WTC11 (cell line): Measurements from ENCODE around the gene GPATCH2. TPM values are rescaled to one million over a fixed set of nuclear protein-coding genes. Genes with fewer than 3 reads are reported as not detected.

Experiments
- ATAC-seq: fragments of 200-7000 bp; cut with Tn5 transposase; 2 replicates; pipeline ENCODE4 v1.10.0; 2021; ENCODE audit warnings: mild to moderate bottlenecking, moderate library complexity
- CTCF ChIA-PET: fragments of 300-600 bp; sonication (Branson Sonifier 250); formaldehyde crosslinking; loops from one replicate; lab custom pipeline; 2021; ENCODE audit warnings: antibody characterized with exemption; lab: Charles Lee
- POLR2A ChIA-PET: fragments of 350-600 bp; sonication (Branson Sonifier 250); formaldehyde crosslinking; loops from one replicate; lab custom pipeline; 2021; ENCODE audit warnings: antibody characterized with exemption; lab: Charles Lee
- DNase-seq: peaks from one replicate; pipeline ENCODE4 v3.0.0; 2021; ENCODE audit warnings: low spot score
- H3K27ac Mint-ChIP-seq: 2 replicates; pipeline ENCODE4 v1.8.0; 2021; ENCODE audit warnings: mixed read lengths
- H3K27me3 Mint-ChIP-seq: 2 replicates; pipeline ENCODE4 v1.8.0; 2021; ENCODE audit warnings: low read depth, mild to moderate bottlenecking, moderate library complexity, mixed read lengths
- H3K36me3 Mint-ChIP-seq: 2 replicates; pipeline ENCODE4 v1.8.0; 2021; ENCODE audit warnings: mixed read lengths
- H3K4me1 Mint-ChIP-seq: 2 replicates; pipeline ENCODE4 v1.8.0; 2022; ENCODE audit warnings: mixed read lengths
- H3K4me3 Mint-ChIP-seq: 2 replicates; pipeline ENCODE4 v1.8.0; 2021; ENCODE audit warnings: mild to moderate bottlenecking, moderate library complexity, mixed read lengths
- H3K9me3 Mint-ChIP-seq: 2 replicates; pipeline ENCODE4 v1.8.0; 2021; ENCODE audit warnings: mixed read lengths
- EMX1 ChIP-seq: fragments of 250-450 bp; sonication (Bioruptor Pico); IDR thresholded peaks from 2 replicates; pipeline ENCODE4 v1.8.0; 2021; ENCODE audit warnings: mild to moderate bottlenecking
- ETV6 ChIP-seq: sonication (generic); formaldehyde crosslinking; IDR thresholded peaks from 2 replicates; pipeline ENCODE4 v1.8.1; 2022; ENCODE audit warnings: mild to moderate bottlenecking, missing genetic modification reagents
- FOXP1 ChIP-seq: sonication (generic); formaldehyde crosslinking; IDR thresholded peaks from 2 replicates; pipeline ENCODE4 v1.8.0; 2022; ENCODE audit warnings: missing genetic modification reagents, mild to moderate bottlenecking, moderate library complexity, borderline replicate concordance
- GTF2I ChIP-seq: fragments of 250-450 bp; sonication (Bioruptor Pico); conservative IDR thresholded peaks from 2 replicates; pipeline ENCODE4 v1.4.0; 2021; ENCODE audit warnings: mild to moderate bottlenecking
- JAZF1 ChIP-seq: fragments of 250-450 bp; sonication (Bioruptor Pico); IDR thresholded peaks from 2 replicates; pipeline ENCODE4 v1.9.0; 2021; ENCODE audit warnings: moderate library complexity, mild to moderate bottlenecking, inconsistent platforms
- MYBL2 ChIP-seq: sonication (generic); formaldehyde crosslinking; IDR thresholded peaks from 2 replicates; pipeline ENCODE4 v1.8.1; 2023; ENCODE audit warnings: mild to moderate bottlenecking, moderate library complexity, missing genetic modification reagents
- NFATC4 ChIP-seq: fragments of 250-450 bp; sonication (Bioruptor Pico); IDR thresholded peaks from 2 replicates; pipeline ENCODE4 v1.9.0; 2021; ENCODE audit warnings: mild to moderate bottlenecking
- NFYB ChIP-seq: sonication (generic); formaldehyde crosslinking; conservative IDR thresholded peaks from 2 replicates; pipeline ENCODE4 v1.8.0; 2022; ENCODE audit warnings: low read depth, missing genetic modification reagents
- RELA ChIP-seq: sonication (generic); formaldehyde crosslinking; IDR thresholded peaks from 2 replicates; pipeline ENCODE4 v1.8.1; 2022; ENCODE audit warnings: missing genetic modification reagents, mild to moderate bottlenecking, borderline replicate concordance
- SMAD3 ChIP-seq: sonication (generic); formaldehyde crosslinking; IDR thresholded peaks from 2 replicates; pipeline ENCODE4 v1.8.0; 2022; ENCODE audit warnings: missing genetic modification reagents, mild to moderate bottlenecking, borderline replicate concordance
- SOX15 ChIP-seq: fragments of 250-450 bp; sonication (Bioruptor Pico); IDR thresholded peaks from 2 replicates; pipeline ENCODE4 v1.9.0; 2021; ENCODE audit warnings: mild to moderate bottlenecking
- TCF7 ChIP-seq: sonication (generic); formaldehyde crosslinking; IDR thresholded peaks from 2 replicates; pipeline ENCODE4 v1.8.0; 2022; ENCODE audit warnings: mild to moderate bottlenecking, low read depth, missing genetic modification reagents, moderate library complexity
- TEAD4 ChIP-seq: sonication (generic); formaldehyde crosslinking; IDR thresholded peaks from 2 replicates; pipeline ENCODE4 v1.8.0; 2022; ENCODE audit warnings: mild to moderate bottlenecking, missing genetic modification reagents
- ZNF219 ChIP-seq: sonication (generic); formaldehyde crosslinking; IDR thresholded peaks from 2 replicates; pipeline ENCODE4 v1.8.0; 2023; ENCODE audit warnings: missing genetic modification reagents, mild to moderate bottlenecking, borderline replicate concordance
- ZNF232 ChIP-seq: sonication (generic); formaldehyde crosslinking; IDR thresholded peaks from 2 replicates; pipeline ENCODE4 v1.8.0; 2022; ENCODE audit warnings: mild to moderate bottlenecking, missing genetic modification reagents
- ZNF416 ChIP-seq: fragments of 250-450 bp; sonication (Bioruptor Pico); IDR thresholded peaks from 2 replicates; pipeline ENCODE4 v1.9.0; 2021; ENCODE audit warnings: mild to moderate bottlenecking, inconsistent platforms
- total RNA-seq: library from RNA; stranded (reverse); gene quantifications from 3 replicates; pipeline ENCODE4 v1.2.3, GENCODE V29; 2021
- TF ChIP-seq, protein P1 (sequence below): sonication (generic); formaldehyde crosslinking; IDR thresholded peaks from 2 replicates; pipeline ENCODE4 v1.8.1; 2023; ENCODE audit warnings: mild to moderate bottlenecking, missing genetic modification reagents, moderate library complexity
- TF ChIP-seq, protein P2 (sequence below): sonication (generic); formaldehyde crosslinking; IDR thresholded peaks from 2 replicates; pipeline ENCODE4 v1.8.1; 2023; ENCODE audit warnings: mild to moderate bottlenecking, missing genetic modification reagents
- TF ChIP-seq, protein P3 (sequence below): fragments of 250-450 bp; sonication (Bioruptor Pico); conservative IDR thresholded peaks from 2 replicates; pipeline ENCODE4 v1.9.0; 2021; ENCODE audit warnings: mild to moderate bottlenecking
- TF ChIP-seq, protein P4 (sequence below): fragments of 250-450 bp; sonication (Bioruptor Pico); IDR thresholded peaks from 2 replicates; pipeline ENCODE4 v2.1.2; 2022; ENCODE audit warnings: mild to moderate bottlenecking, moderate library complexity
- TF ChIP-seq, protein P5 (sequence below): sonication (generic); formaldehyde crosslinking; IDR thresholded peaks from 2 replicates; pipeline ENCODE4 v1.8.1; 2022; ENCODE audit warnings: mild to moderate bottlenecking, moderate library complexity, missing genetic modification reagents
- TF ChIP-seq, protein P6 (sequence below): sonication (generic); formaldehyde crosslinking; IDR thresholded peaks from 2 replicates; pipeline ENCODE4 v1.8.1; 2023; ENCODE audit warnings: mild to moderate bottlenecking, missing genetic modification reagents, borderline replicate concordance
- TF ChIP-seq, protein P7 (sequence below): sonication (generic); formaldehyde crosslinking; conservative IDR thresholded peaks from 2 replicates; pipeline ENCODE4 v1.8.1; 2022; ENCODE audit warnings: mild to moderate bottlenecking, missing genetic modification reagents

Gene GPATCH2
- total RNA-seq, 1 experiment from 2014 or later = 11.5 TPM

DNA sequence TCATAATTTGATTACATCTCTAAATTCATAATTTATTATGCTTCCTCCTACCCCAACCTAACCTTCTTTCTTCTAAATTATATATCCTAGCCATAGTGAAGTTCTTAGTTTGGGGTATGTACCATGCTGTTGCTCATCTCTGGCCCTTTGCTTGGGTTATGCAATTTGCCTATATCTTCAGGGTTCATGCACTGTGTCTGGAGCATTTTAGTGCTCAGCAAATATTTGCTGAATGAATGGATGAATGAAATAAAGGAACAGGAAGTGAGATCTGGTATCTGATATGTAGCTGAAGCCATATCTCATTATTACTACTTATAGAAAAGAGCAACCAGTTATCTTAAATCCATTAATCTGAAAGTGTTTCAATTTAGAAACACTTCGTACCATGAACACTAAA is 137.6 kb downstream of the GPATCH2 start:
- H3K9me3 Mint-ChIP-seq = no peaks in the 10 kb centered on the region
- H3K36me3 Mint-ChIP-seq = no peaks in the 10 kb centered on the region
- ChIA-PET CTCF (no interaction called here), POLR2A (no interaction called here)
- ATAC-seq = no peak
- no peak for DNase-seq
- no peak for TF ChIP-seq JAZF1 (CRISPR knock-in tag)
- TF ChIP-seq, protein P1, sequence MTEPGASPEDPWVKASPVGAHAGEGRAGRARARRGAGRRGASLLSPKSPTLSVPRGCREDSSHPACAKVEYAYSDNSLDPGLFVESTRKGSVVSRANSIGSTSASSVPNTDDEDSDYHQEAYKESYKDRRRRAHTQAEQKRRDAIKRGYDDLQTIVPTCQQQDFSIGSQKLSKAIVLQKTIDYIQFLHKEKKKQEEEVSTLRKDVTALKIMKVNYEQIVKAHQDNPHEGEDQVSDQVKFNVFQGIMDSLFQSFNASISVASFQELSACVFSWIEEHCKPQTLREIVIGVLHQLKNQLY (CRISPR knock-in tag) = no peak
- TF ChIP-seq, protein P2, sequence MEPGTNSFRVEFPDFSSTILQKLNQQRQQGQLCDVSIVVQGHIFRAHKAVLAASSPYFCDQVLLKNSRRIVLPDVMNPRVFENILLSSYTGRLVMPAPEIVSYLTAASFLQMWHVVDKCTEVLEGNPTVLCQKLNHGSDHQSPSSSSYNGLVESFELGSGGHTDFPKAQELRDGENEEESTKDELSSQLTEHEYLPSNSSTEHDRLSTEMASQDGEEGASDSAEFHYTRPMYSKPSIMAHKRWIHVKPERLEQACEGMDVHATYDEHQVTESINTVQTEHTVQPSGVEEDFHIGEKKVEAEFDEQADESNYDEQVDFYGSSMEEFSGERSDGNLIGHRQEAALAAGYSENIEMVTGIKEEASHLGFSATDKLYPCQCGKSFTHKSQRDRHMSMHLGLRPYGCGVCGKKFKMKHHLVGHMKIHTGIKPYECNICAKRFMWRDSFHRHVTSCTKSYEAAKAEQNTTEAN (CRISPR knock-in tag) = no peak
- no peak for TF ChIP-seq MYBL2 (CRISPR knock-in tag)
- TF ChIP-seq, protein P3, sequence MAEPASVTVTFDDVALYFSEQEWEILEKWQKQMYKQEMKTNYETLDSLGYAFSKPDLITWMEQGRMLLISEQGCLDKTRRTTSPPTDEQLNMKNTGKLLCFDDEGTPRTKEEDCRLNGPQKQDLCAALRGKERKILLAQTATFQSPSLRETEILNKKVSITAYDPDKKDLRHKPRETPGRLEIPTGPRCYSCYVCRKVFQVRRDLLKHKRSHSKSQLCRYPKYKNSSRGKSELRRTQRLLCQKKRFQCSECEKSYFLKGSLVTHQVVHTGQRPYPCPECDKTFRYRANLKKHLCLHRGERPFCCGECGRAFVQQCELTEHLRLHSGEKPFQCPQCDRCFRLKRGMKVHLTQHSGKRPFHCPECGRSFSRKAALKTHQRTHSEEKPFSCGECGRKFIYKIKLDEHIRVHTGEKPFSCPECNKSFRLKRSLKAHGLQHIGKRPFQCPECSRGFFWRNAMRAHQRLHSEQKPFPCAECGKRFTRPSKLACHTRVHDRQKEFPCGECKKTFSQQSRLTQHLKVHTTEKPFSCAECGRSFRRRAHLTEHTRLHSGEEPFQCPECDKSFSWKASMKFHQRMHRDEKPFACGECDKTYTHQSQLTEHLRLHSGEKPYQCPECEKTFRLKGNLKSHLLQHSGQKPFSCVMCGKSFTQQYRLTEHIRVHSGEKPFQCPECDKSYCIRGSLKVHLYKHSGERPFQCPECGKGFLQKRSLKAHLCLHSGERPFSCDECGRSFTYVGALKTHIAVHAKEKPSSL (CRISPR knock-in tag) = no peak
- no peak for TF ChIP-seq RELA
- no peaks in the 10 kb centered on the region for H3K27me3 Mint-ChIP-seq
- peaks cover 6% of the 10 kb centered on the region for H3K4me1 Mint-ChIP-seq
- no peak overlapping the region for H3K4me3 Mint-ChIP-seq
- H3K27ac Mint-ChIP-seq = no peak overlapping the region

DNA sequence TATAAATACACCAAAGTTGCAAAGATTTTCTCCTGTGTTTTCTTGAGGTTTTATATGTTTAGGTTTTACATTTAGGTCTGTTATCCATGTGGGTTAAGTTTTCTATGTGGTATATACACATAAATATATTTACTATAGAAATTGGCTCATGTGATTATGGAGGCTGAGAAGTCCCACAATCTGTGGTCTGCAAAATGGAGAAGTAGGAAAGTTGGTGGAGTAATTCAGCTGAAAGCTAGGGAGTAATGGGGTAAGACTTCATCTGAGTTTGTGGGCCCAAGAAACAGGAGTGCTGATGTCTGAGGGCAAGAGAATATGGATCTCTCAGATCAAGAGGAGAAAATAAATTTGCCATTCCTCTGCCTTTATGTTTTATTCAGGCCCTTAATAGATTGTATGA is 146.0 kb downstream of the GPATCH2 start:
- TF ChIP-seq GTF2I (CRISPR knock-in tag) = no peak
- TF ChIP-seq, protein P4, sequence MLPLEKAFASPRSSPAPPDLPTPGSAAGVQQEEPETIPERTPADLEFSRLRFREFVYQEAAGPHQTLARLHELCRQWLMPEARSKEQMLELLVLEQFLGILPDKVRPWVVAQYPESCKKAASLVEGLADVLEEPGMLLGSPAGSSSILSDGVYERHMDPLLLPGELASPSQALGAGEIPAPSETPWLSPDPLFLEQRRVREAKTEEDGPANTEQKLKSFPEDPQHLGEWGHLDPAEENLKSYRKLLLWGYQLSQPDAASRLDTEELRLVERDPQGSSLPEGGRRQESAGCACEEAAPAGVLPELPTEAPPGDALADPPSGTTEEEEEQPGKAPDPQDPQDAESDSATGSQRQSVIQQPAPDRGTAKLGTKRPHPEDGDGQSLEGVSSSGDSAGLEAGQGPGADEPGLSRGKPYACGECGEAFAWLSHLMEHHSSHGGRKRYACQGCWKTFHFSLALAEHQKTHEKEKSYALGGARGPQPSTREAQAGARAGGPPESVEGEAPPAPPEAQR = no peak
- TF ChIP-seq ZNF416 = no peak
- no peak for TF ChIP-seq TEAD4 (CRISPR knock-in tag)
- TF ChIP-seq FOXP1 (CRISPR knock-in tag) = no peak
- TF ChIP-seq NFATC4 = no peak
- Mint-ChIP-seq H3K4me3 (no peak overlapping the region), H3K36me3 (no peaks in the 10 kb centered on the region), H3K27ac (no peak overlapping the region), H3K4me1 (no peaks in the 10 kb centered on the region), H3K9me3 (peaks cover 9% of the 10 kb centered on the region; the same call in 1 of the 2 replicates), H3K27me3 (no peaks in the 10 kb centered on the region)
- no peak for DNase-seq
- CTCF ChIA-PET = no interaction called here
- POLR2A ChIA-PET = no interaction called here
- ATAC-seq = no peak

DNA sequence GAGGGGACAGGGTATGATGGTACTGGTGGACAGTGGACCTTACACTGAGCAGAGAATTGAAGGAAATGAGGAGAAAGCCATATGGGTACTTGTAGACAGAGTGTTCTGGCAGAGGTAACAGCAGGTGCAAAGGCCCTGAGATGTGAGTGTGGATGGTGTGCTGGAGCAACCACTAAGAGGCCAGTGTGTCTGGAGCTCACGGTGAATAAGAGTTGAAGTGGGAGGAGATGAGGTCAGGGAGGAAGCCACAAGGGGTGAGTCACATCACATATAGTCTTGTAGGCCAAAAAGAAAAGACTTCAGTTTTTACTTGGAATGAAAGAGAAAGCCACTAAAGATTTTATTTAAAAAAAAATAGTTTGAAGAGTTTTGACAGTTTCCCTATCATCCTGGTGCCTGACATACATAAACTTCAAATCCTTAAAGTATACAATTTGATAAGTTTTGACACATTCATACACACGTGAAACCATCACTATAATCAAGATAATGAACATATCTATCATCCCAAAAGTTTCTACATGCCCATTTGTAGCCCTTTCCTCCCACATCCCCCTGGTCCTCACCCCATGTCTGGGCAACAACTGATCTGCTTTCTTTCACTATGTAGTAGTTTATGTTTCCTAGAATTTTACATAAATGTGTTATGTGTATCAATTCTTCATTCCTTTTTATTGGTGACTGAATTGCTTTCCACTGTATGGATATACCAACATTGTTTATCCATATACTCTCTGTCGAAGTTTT is 148.4 kb downstream of the GPATCH2 start:
- no peaks in the 10 kb centered on the region for H3K36me3 Mint-ChIP-seq
- ChIA-PET CTCF (no interaction called here), POLR2A (no interaction called here)
- no peaks in the 10 kb centered on the region for H3K4me1 Mint-ChIP-seq
- H3K4me3 Mint-ChIP-seq = no peak overlapping the region
- no peak for ATAC-seq
- no peak overlapping the region for H3K27ac Mint-ChIP-seq
- peaks cover 17% of the 10 kb centered on the region for H3K9me3 Mint-ChIP-seq
- no peak for DNase-seq
- no peaks in the 10 kb centered on the region for H3K27me3 Mint-ChIP-seq
- no peak for TF ChIP-seq NFYB (CRISPR knock-in tag)
- no peak for TF ChIP-seq ZNF219 (CRISPR knock-in tag)
- TF ChIP-seq, protein P5, sequence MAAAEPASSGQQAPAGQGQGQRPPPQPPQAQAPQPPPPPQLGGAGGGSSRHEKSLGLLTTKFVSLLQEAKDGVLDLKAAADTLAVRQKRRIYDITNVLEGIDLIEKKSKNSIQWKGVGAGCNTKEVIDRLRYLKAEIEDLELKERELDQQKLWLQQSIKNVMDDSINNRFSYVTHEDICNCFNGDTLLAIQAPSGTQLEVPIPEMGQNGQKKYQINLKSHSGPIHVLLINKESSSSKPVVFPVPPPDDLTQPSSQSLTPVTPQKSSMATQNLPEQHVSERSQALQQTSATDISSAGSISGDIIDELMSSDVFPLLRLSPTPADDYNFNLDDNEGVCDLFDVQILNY (CRISPR knock-in tag) = no peak
- TF ChIP-seq TCF7 = no peak
- TF ChIP-seq RELA = no peak
- TF ChIP-seq ZNF232 = no peak
- TF ChIP-seq SOX15 (CRISPR knock-in tag) = no peak
- no peak for TF ChIP-seq SMAD3 (CRISPR knock-in tag)
- TF ChIP-seq ETV6 (CRISPR knock-in tag) = no peak
- TF ChIP-seq, protein P6, sequence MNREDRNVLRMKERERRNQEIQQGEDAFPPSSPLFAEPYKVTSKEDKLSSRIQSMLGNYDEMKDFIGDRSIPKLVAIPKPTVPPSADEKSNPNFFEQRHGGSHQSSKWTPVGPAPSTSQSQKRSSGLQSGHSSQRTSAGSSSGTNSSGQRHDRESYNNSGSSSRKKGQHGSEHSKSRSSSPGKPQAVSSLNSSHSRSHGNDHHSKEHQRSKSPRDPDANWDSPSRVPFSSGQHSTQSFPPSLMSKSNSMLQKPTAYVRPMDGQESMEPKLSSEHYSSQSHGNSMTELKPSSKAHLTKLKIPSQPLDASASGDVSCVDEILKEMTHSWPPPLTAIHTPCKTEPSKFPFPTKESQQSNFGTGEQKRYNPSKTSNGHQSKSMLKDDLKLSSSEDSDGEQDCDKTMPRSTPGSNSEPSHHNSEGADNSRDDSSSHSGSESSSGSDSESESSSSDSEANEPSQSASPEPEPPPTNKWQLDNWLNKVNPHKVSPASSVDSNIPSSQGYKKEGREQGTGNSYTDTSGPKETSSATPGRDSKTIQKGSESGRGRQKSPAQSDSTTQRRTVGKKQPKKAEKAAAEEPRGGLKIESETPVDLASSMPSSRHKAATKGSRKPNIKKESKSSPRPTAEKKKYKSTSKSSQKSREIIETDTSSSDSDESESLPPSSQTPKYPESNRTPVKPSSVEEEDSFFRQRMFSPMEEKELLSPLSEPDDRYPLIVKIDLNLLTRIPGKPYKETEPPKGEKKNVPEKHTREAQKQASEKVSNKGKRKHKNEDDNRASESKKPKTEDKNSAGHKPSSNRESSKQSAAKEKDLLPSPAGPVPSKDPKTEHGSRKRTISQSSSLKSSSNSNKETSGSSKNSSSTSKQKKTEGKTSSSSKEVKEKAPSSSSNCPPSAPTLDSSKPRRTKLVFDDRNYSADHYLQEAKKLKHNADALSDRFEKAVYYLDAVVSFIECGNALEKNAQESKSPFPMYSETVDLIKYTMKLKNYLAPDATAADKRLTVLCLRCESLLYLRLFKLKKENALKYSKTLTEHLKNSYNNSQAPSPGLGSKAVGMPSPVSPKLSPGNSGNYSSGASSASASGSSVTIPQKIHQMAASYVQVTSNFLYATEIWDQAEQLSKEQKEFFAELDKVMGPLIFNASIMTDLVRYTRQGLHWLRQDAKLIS (CRISPR knock-in tag) = no peak
- TF ChIP-seq EMX1 (CRISPR knock-in tag) = no peak
- TF ChIP-seq, protein P7, sequence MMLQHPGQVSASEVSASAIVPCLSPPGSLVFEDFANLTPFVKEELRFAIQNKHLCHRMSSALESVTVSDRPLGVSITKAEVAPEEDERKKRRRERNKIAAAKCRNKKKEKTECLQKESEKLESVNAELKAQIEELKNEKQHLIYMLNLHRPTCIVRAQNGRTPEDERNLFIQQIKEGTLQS = no peak
